SKM-1 (cell line): ENCODE measurements around the gene PLCB2.

Experiments
- DNase-seq: peaks from one replicate; lab custom pipeline; 2025; ENCODE audit not compliant: unreplicated experiment; lab: John Stamatoyannopoulos, UW

The PLCB2 gene

DNA sequence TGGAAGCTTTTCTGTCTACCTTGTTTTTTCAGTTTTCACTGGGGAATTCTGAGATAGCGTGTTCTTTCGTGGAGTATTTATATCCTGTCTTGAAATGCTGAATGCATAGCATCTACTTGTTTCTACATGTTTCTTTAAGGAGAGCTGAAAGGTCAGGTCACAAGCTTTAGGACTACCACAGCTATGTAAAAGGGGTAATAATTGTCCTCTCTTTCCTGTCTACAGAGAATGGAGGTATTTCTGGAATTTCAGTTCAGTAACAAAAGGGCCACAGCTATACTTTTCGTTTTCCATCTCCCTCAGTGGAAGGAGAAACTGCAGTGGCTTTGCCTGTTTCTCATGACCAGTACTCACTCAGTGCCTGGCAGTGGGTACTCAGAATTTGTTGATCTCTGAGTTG lies 20.4 kb upstream of the PLCB2 start:
- no peak for DNase-seq

DNA sequence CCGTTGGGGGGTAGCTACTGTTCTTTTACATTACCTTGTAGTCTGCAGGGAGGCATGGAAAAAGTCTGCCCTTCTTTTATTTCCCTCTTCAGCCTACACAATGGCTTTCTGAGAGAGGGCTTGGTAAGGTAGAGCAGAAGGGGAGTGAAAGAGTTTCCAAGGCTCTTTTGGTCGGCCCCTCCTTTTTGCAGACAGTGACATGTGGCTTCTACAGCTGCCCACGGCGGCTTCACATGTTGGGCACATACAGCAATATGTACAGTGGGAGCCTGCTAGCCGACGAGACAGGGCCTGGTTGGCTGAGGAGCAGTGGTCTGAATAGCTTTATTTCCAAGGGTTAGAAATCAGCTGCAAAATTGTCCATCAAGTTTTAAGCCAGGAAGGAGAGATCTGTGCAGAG lies 19.7 kb upstream of the PLCB2 start:
- DNase-seq = no peak

DNA sequence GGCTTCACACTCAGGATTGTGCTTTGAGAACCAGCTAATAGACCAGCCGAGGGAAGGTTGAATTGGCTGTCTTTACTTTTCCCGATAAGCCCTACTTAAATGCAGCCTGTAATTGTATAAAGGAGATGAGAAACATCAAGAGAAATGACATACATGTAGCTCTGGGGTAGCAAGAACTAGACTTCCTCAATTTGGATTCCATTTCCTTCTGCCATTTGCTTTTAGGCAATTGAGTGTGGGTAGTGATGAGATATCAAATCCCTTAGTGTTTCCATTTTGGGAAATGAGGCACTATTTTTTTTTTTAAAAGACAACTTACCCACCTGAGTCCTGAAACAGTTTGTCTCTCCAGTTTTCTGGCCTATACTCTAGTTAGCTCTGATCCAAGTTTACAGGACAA lies 18.0 kb upstream of the PLCB2 start:
- DNase-seq = no peak

GRCh38 chr15:40325188-40325587 lies 17.5 kb upstream of the PLCB2 start:
- DNase-seq = no peak

GRCh38 chr15:40323953-40324937 lies 16.5 kb upstream of the PLCB2 start:
- no peak for DNase-seq

DNA sequence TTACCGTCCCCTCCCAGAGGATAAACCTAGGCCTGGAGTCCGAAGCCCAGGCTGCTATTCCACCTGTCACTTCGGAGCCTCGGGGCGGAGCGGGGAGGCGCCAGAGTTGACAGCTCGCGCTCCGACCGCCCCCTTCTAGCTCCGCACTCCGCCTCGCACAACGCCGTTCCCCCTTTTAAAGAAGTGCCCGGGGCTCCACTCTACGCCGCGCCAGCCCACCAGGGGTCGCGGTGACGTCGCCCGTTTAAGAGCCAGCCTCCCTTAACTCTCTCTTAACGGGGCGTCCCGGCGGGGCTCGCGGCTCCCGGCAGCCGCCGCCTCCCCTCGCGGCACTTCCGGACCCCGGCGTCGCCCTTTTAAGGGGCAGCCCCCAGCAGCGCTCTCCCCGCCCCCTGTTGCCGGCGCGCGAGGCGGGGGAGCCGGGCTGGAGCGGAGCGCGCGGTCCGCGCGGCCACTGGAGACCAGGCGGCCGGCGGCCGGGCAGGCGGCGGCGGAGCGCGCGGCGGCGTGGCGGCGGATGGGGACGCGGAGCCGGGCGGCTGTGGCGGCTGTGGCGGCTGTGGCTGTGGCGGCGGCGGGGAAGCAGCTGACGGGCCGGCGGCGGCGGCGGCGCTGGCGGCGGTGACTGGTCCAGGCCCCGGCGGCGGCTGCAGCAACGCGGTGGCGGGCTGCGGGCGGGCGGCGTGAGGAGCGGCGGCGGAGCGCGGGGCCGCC lies 15.7 kb upstream of the PLCB2 start, which contains the start of gene INAFM2:
INAFM2 (plus strand) TSS at position 454 of the 714 bp plus-strand sequence. CDS start 364 bp downstream, outside the sequence.
- peak; percentile 85 for DNase-seq

DNA sequence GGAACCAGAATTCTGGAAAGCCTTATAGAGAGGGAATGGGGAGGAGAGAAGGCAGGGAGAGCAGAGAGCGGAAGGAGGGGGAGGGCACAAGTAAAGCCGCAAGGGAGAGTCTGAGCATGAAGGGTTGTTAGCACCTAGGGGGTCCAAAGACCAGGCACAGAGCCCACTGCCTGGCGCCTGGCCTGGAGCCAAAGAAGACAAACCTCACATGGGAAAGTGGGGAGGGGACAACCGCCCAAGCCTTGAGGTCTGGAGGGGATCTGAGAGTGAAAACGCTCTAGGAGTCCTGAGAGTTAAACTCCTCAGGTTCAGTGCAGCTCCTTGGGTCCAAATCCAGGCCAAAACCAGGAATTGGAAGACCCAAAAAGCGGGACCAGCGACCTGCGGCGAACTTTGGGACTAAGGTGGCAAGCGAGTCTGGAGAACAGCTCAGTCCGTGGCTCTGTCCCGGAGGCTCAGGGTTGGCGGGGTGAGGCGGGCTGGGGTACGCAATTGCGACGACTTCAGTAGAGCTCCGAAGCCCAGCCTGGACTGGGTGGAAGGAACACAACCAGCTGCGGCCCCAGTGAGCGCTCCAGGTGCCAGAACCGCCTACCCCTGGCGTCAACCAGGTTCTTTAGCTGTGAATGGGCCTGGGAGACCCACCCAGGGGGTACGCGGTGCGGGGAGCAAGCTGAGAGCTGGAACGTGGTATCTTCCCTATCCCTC lies 14.9 kb upstream of the PLCB2 start:
- no peak for DNase-seq

DNA sequence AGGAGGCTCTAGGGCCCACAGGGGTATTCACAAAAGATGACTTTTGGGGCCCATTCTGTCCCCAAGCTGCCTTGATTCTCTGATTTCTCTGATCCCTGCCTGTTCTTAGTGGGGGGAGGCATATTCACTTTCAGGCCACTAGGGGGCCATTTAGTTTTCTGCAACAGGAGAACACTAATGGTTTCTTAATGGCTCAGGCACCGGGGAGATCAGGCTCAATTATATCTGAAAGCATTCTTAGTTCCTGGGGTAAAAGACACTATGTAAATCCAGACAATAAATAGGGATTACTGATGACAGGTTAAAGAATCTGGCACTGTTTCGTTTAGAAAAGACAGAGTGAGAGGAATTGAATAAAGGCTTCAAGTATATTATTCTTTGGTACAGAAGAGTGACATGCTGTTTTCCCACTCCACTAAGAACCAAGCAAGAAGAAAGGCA lies 13.2 kb upstream of the PLCB2 start:
- DNase-seq = peak; percentile 55

DNA sequence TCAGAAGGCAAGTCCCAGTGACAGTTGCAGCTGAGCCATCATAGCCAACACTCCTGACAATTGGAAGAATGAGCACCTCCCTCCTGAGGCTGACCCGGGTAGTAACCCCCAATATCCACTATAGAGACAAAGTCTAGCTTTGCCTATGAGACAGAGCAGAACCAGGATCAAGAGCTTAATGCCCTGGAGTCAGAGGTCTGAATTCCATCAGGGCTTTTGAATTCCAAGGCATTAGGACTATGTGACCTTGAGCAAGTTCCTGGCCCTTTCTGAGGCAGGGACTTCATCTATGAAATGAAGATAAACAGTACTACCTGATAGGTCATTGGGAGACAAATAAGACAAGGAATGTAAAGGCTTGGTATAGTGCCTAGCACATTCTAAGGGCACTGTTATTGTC lies 12.7 kb upstream of the PLCB2 start:
- no peak for DNase-seq

DNA sequence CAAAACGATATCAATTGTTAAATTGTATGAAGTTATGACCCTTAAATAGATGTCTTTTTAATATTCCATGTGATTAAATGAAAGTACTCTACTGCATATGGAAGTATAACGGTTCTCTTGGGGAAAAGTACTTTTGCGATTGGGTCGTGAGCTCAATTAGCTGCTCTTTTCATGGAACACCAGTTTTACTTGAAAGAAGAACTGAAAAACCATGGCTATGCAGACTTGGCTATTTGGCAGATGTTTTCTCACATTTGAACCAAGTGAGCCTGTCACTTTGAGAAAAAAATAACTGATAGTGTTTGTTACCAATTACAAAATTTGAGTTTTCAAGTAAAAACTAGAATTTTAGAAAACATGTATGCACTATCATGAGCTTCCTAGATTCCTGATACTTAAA lies 9.8 kb upstream of the PLCB2 start:
- DNase-seq = no peak

GRCh38 chr15:40316931-40317330 lies 9.2 kb upstream of the PLCB2 start:
- no peak for DNase-seq

DNA sequence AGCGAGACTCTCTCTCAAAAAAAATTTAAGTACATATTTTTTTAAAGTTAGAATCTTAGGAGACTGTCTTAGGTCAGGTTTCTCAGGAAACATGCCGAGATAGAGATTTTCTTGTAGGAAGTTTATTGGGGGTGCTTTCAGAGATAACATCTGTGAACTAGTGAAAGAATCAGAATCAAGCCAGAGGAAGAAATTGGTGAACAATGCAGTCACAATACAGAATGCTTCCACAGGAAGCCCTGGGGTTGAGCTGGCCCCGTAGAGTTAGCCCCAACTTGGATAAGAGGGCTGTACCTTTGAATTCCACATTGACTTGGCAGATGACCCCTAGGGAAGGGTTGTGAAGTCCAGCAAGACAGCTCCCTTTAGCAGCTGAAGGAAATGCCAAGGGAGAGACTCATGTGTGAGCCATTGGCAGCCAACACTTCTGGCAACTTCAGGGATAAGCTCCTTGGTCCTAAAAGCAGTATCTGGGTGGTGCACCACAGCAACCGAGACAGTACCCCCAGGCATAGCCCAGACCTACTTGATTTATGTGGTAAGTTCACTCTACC lies 7.1 kb upstream of the PLCB2 start:
- no peak for DNase-seq

DNA sequence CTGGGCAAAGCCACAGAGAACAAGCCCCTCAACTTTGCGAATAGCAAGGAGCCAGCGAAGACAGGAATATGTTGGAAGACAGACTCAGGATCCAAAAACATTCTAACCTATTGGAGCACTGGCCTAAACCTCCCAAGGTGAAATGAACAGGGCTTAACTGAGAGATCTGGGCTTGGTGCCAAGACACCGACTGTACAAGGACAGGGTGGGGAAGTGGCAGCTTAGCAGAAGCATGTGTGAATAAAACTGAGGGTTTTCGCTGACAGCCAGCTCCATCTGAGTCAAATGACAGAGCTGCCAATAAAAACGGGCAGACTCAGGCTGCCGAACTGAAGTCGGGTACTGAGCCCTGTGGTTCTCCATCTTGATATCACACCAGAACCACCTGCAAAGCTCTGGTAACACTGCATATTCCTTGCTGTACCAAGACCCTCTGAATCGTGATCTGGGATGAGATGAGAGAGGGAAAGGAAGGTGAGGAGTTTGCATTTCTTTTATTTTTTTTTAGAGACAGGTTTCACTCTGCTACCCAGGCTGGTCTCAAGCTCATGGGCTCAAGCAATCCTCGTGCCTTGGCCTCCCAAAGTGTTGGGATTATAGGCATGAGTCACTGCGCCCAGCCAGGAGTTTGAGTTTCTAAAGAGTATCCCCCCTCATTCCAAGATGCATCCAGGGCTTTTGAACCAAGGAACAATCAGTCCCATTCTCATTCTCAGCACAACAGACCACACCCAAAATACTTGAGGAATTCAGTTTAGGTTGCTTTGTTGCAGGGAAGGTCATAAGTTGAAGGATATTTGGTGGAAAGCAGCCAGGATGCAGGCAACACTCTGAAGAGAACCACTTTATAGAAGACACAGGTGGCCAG lies 6.0 kb upstream of the PLCB2 start:
- DNase-seq = peak; percentile 76

- DNase-seq = no peak
Observed at GRCh38 chr15:40312370-40313158, 4.8 kb upstream of the PLCB2 start.

- DNase-seq = no peak
Observed at GRCh38 chr15:40310993-40311392, 3.3 kb upstream of the PLCB2 start.

- peak; percentile 33 for DNase-seq
Observed at GRCh38 chr15:40310001-40310959, 2.5 kb upstream of the PLCB2 start.

GRCh38 chr15:40309344-40309862 lies 1.7 kb upstream of the PLCB2 start:
- no peak for DNase-seq

GRCh38 chr15:40306908-40307307 lies 827 bp downstream of the PLCB2 start:
- DNase-seq = no peak
